Left lung (tissue), 10 donors: ENCODE measurements around the gene ALX1. TPM values are rescaled to one million over a fixed set of nuclear protein-coding genes. Genes with fewer than 3 reads are reported as not detected.

ENCODE experiments used
- ATAC-seq: fragments of 200-7000 bp; cut with Tn5 transposase; one replicate; pipeline ENCODE4 v1.9.1; 2020; ENCODE audit warnings: moderate library complexity
- DNase-seq, 4 donors: peaks; one replicate each; pipeline ENCODE4 v3.0.0-alpha.2; 2013 to 2020
- H3K27ac ChIP-seq, 2 donors: fragments of 200-600 bp; sonication (generic) in 1 of 2; one replicate each; pipeline versions ENCODE4 v1.5.0 to v1.8.0; 2020 to 2021
- H3K27me3 ChIP-seq, 2 donors: fragments of 200-600 bp; sonication (generic) in 1 of 2; one replicate each; pipeline versions ENCODE4 v1.5.0 to v1.8.0; 2020 to 2021
- H3K36me3 ChIP-seq, 2 donors: fragments of 200-600 bp; sonication (generic) in 1 of 2; one replicate each; pipeline versions ENCODE4 v1.5.0 to v1.8.0; 2020 to 2021
- H3K4me1 ChIP-seq, 2 donors: fragments of 200-600 bp; one replicate each; pipeline ENCODE4 v1.8.0; 2021
- H3K4me3 ChIP-seq, 2 donors: fragments of 200-600 bp; sonication (generic) in 1 of 2; one replicate each; pipeline versions ENCODE4 v1.5.0 to v1.8.0; 2020 to 2021; ENCODE audit warnings: mild to moderate bottlenecking in 1 of 2
- H3K9me3 ChIP-seq, 2 donors: fragments of 200-600 bp; sonication (generic) in 1 of 2; one replicate each; pipeline versions ENCODE4 v1.5.0 to v1.8.0; 2020 to 2021
- CTCF ChIP-seq, 2 donors: fragments of 200-600 bp; sonication (generic) in 1 of 2; IDR thresholded peaks; one replicate each; pipeline versions ENCODE4 v1.5.0 to v1.8.0; 2021; ENCODE audit warnings: antibody characterized with exemption in 2 of 2
- intact Hi-C, 2 donors: fragments of 100-400 bp; cut with DNase I; formaldehyde crosslinking; loops; one replicate each; pipeline versions ENCODE4 v1.11.2 to v1.14.2; 2022
- polyA plus RNA-seq, 6 donors: library from polyadenylated mRNA; unstranded; fragments of 120-200 nt; gene quantifications; one replicate each; pipeline ENCODE4 v1.2.1, GENCODE V29; 2013; ENCODE audit not compliant: insufficient read length in 6 of 6
- total RNA-seq, 2 donors: library from RNA; stranded (reverse); fragmentation: NEBNext Ultra II Directional; extraction: Animal tissue kit (Norgen Biotek cat#: 25700); gene quantifications; one replicate each; pipeline ENCODE4 v1.2.1, GENCODE V29; 2021
- donor health status: DM: no; HTN: yes; CAD: no.
- donor health status: DM: no; HTN: no; CAD: no.

Gene ALX1
- total and polyA plus RNA-seq, 8 donors: 0.08 to 0.23 TPM; not detected in 6

- DNase-seq: no peak
- intact Hi-C loops: no loop called here
- peaks cover 81 to 89% of the 10 kb centered on the region in 2 donors for H3K27me3 ChIP-seq
- TF ChIP-seq CTCF (IDR thresholded peaks at IDR 0.05): no peak
- H3K36me3 ChIP-seq: no peaks in the 10 kb centered on the region
- peaks cover 0 to 3% of the 10 kb centered on the region in 2 donors for H3K4me1 ChIP-seq
- H3K27ac ChIP-seq: no peak overlapping the region
- no peaks in the 10 kb centered on the region for H3K9me3 ChIP-seq
- no peak for ATAC-seq
- H3K4me3 ChIP-seq: no peak overlapping the region
Observed at GRCh38 chr12:85275374-85275773, 4.6 kb upstream of the ALX1 start.

DNA sequence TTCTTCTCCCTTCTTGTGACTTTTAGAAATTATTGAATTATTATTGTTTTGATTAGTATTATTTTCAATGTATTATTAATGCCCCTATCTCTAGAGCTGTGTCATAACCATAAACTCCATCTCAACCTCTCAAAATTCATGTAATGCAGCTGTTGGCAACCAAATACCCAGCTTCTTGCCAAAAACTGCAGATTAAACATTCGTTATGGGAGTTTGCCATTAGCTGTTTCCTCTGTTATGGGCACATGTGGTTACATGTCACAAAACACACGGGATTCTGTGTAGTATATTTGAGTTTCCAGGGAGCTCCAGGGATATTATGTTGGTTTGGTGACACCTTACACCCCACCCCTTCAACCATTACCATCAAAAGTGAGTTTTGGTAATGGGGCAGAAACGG is 2.8 kb upstream of the ALX1 start:
- Histone ChIP-seq H3K4me3 (no peak overlapping the region), H3K36me3 (no peaks in the 10 kb centered on the region), H3K27me3 (peaks cover 98 to 100% of the 10 kb centered on the region in 2 donors), H3K4me1 (peaks cover 0 to 9% of the 10 kb centered on the region in 2 donors), H3K9me3 (no peaks in the 10 kb centered on the region), H3K27ac (no peak overlapping the region)
- DNase-seq: no peak
- intact Hi-C loops: no loop called here
- TF ChIP-seq CTCF (IDR thresholded peaks at IDR 0.05): no peak
- ATAC-seq: no peak

DNA sequence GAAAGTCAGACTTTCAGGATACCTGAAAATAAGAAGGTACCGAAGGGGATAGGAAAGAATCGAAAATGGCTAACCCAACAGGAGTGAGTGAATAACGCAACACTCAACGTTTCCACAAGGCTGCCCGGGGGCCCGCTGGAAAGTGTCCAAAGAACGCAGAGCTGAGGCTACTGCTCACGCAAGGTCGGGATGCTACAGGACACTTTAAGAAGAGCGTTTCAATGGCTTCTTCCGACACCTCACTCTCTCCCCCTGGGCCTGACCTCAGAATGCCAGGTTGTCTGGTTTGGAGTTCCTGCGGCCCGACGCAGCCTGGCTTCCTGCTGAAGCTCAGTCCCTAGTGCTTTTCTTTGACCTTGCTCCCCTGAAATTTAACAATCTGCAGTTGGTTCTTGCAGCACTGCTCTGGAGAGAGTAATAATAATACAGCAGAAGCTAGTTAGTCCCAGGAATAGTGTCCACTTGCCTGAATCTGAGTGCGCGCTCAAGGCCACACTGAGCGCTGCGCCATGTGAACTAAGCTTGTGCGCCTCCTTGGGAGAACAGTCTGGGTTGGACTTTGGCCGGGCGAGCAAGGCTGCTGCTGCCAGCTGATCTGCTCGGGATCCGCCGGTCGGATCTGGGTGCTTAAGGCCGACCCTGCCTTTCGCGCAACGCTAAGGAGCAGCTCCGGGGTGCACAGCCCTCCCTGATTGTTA is 2.0 kb upstream of the ALX1 start:
- ATAC-seq: no peak
- Histone ChIP-seq H3K27me3 (peaks cover 98 to 100% of the 10 kb centered on the region in 2 donors), H3K9me3 (no peaks in the 10 kb centered on the region), H3K4me1 (peaks cover 0 to 9% of the 10 kb centered on the region in 2 donors), H3K27ac (no peak overlapping the region), H3K4me3 (no peak overlapping the region), H3K36me3 (no peaks in the 10 kb centered on the region)
- intact Hi-C loops: no loop called here
- peak in 1 of 4 donors; percentile 66 for DNase-seq
- no peak for TF ChIP-seq CTCF (IDR thresholded peaks at IDR 0.05)

GRCh38 chr12:85278598-85279448 is 1.2 kb upstream of the ALX1 start:
- DNase-seq (peak in 1 of 4 donors; percentile 60), ATAC-seq (no peak)
- no peak for TF ChIP-seq CTCF (IDR thresholded peaks at IDR 0.05)
- H3K4me3 ChIP-seq: no peak overlapping the region
- no peaks in the 10 kb centered on the region for H3K9me3 ChIP-seq
- peaks cover 98 to 100% of the 10 kb centered on the region in 2 donors for H3K27me3 ChIP-seq
- H3K27ac ChIP-seq: no peak overlapping the region
- intact Hi-C loops: no loop called here
- no peaks in the 10 kb centered on the region for H3K36me3 ChIP-seq
- peaks cover 0 to 9% of the 10 kb centered on the region in 2 donors for H3K4me1 ChIP-seq
